ENCODE results near the gene TRPV6.

TRPV6 gene

DNA sequence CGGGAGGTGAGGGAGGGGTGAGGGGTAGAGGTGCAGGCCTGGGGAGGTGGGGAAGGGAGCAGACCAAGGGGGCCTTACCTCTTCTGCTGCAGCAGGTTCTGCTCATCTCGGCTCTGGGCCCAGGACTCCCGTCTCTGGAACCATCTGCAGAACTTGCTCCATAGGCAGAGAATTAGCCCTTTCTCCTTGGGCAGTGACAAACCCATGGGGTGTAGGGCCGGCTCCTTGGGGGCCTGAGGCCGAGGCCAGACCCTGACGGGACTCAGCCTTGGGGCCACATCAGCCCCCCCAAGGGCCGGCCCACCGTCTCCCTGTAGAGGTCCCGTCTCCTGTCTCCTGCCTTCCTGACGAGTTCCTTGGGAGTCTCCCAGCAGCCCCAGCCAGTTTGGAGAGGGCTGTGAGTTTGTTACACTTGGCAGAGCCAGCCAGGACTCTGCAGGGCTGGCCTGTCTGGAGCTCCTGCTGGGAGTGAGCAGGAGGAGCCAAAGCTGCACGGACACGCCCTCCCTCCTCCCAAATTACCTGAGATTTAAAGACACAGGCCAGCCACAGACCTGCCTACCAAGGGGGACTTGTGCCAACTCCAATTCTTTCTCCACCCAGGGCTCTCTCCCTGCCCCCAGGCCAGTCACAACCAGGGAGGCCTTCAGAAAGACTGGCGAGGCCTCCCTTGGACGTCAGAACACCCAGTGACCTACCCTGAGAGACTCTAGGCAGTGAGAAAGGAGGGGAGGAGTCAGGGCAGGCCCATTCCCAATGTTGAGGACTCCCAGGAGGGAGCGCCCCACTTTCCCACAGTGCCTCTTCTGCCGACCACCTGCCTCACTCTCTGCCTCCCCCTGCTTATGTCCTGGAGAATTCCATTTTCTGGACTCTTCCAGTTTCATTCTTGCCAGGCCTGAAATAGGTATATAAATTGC is at the start of gene TRPV6:
Gene TRPV6 (minus strand): TSS at position 435 of the 920 bp plus-strand sequence.
- in situ Hi-C loops (cut with MboI; ENCODE audit: low sequenced_read_pairs): no loop called here

- in situ Hi-C loops (cut with MboI; ENCODE audit: low sequenced_read_pairs): no loop called here
Observed at GRCh38 chr7:142934056-142934455, 48.5 kb upstream of the TRPV6 start.

DNA sequence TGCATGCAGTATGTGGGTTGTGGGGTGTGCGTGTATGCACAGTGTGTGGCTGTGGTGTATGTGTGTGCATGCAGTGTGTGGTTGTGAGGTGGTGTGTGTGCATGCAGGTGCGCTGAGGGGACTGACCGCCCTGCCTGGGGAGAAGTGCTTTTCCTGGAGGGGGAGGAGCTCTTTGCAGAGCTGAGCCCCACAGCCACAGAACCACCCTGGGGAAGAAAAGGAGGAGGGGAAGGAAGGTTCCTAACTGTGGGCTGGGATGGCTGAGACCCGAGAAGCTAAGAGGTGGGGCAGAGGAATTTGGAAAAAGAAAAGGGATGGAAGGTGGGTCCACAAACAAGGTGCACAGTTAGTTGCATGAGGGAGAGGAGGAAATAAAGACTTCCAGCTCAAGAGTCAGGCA is 48.1 kb upstream of the TRPV6 start, which contains the start of gene TRPV5:
Gene TRPV5 (minus strand): TSS at position 123 of the 400 bp plus-strand sequence. CDS start 287 bp downstream, outside the sequence.
- in situ Hi-C loops (cut with MboI; ENCODE audit: low sequenced_read_pairs): no loop called here

GRCh38 chr7:142933092-142933475 is 47.5 kb upstream of the TRPV6 start:
- in situ Hi-C loops (cut with MboI; ENCODE audit: low sequenced_read_pairs): no loop called here

DNA sequence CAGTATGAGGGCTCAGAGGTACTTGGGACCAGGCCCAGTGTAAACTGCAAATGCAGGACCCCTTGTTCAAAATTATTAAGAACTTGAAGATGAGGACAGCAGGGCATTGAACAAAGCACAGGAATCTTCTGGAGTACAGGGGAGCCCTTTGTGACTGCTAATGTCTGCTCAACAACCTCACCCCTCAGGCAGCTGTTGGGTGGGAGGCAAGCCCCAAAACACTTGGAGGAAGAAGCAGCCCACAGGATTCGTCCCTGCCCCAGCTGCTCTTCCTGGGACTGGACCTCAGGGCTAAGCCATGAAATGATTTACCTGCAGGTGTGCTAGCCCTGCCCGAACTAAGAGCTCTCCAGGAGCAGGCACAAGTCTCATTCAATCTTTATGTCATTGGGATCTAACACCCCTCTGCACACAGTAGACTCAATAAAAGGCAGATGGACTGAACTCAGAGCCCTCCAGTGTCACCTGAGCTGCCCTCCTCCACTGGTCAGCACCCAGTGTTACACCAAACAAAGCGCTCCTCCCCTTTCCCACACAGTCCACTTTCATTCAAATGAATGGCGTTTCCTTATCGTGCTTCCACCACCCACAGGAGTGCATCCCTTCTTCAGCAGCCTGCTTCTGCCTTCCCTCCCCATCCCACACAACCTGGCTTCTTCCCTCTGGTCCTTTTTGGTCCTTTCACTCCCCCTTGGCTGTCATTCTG is 47.0 kb upstream of the TRPV6 start:
- in situ Hi-C loops (cut with MboI; ENCODE audit: low sequenced_read_pairs): no loop called here

- in situ Hi-C loops (cut with MboI; ENCODE audit: low sequenced_read_pairs): no loop called here
Observed at GRCh38 chr7:142930126-142930730, 44.7 kb upstream of the TRPV6 start.

DNA sequence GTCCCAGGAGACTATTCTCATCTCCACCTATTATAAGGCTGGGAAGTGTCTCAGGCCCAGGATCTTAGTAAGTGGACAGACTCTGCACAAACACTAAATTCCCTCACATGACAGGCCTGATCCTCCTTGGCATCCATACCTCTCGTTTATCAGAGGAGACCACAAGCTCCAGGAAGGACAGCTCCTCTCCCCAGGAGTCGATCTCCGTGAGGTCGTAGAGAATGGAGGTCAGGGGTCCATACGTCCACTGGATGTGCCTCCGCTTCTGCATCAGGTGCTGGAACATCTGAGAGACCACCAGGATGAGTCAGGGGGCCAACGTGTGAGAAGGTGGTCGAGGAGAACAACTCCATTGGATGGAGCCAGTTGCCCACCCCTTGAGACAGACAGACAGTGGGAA is 42.4 kb upstream of the TRPV6 start:
- in situ Hi-C loops (cut with MboI; ENCODE audit: low sequenced_read_pairs): no loop called here

- in situ Hi-C loops (cut with MboI; ENCODE audit: low sequenced_read_pairs): no loop called here
Observed at GRCh38 chr7:142927085-142927745, 41.7 kb upstream of the TRPV6 start.

DNA sequence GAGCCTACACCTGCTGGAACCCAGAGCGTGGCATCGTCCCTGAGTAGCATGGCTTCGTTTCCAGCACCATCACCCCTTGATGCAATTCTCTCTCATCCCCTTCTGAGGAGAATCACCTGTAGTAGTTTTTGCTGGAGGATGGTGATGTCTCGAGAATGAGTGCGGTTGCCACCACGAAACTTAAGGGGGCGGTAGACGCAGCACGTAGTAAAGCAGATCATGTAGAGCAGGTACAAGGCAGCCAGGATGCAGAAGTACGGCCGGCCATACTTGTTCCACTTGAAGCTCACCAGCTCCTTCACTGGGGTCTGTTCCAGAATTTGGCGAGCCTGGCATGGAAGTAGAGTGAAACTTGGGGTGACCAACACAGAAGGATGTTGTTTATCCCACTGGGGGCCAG is 39.9 kb upstream of the TRPV6 start:
- in situ Hi-C loops (cut with MboI; ENCODE audit: low sequenced_read_pairs): no loop called here

- in situ Hi-C loops (cut with MboI; ENCODE audit: low sequenced_read_pairs): no loop called here
Observed at GRCh38 chr7:142923391-142923790, 37.8 kb upstream of the TRPV6 start.

GRCh38 chr7:142919656-142920055 is 34.1 kb upstream of the TRPV6 start:
- in situ Hi-C loops (cut with MboI; ENCODE audit: low sequenced_read_pairs): no loop called here

DNA sequence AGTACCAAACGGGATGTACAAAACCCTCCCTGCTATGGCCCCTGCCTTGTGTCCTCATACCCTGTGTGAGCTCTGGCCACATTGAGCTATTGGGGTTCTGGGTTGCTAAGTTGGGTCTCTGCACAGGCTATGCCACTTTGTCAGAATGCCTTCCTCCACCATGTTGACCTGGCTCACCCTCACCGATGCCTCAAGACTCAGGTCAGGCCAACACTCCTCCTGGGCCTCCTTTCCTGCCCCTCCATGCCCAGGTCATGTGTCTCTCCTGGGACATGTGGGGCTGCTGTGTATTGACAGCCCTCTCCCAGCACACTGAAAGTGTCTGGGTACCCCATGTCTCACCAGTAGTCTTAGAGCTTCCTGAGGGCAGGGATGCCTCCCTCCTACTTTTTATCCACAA is 33.4 kb upstream of the TRPV6 start:
- in situ Hi-C loops (cut with MboI; ENCODE audit: low sequenced_read_pairs): no loop called here

GRCh38 chr7:142917447-142917846 is 31.9 kb upstream of the TRPV6 start:
- in situ Hi-C loops (cut with MboI; ENCODE audit: low sequenced_read_pairs): no loop called here

GRCh38 chr7:142916508-142916907 is 31.0 kb upstream of the TRPV6 start:
- in situ Hi-C loops (cut with MboI; ENCODE audit: low sequenced_read_pairs): no loop called here

DNA sequence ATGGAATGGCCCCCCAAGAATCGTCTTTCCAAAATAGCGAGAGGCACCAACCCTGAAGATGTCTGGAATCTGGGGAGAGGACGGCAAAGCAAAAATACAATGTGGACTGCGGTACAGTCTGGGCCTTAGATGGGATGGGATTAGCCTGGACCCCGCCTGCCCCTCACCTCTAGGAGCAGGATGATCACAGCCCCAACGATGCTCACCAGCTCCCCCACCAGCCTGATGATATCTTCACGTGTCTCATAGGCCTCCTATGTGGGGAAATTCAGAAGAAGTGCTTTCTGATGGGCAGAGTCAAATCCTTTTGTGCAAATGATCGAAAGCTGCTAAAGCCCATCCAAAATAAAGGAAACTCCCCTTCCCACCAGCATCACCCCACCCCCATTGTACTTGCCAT is 29.8 kb upstream of the TRPV6 start:
- in situ Hi-C loops (cut with MboI; ENCODE audit: low sequenced_read_pairs): no loop called here

- in situ Hi-C loops (cut with MboI; ENCODE audit: low sequenced_read_pairs): no loop called here
Observed at GRCh38 chr7:142914121-142914520, 28.6 kb upstream of the TRPV6 start.

DNA sequence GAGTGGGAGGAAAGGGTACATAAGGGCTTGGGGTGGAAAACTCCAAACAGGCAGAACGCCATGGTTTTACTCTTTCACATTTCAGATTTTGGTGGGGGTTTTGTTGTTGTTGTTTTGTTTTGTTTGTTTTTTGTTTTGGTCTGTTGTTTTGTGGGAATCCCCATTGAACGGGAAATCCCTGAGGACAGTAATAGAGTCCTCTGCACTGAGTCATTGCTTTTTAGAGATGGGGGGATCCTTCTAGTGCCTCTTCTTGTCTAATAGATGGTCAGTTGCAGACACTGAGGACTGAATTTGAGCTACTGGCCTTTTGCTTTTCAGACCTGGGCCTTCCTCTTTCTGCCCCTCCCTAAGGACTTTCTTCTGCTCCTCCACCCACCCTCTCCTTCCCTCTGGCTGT is 28.0 kb upstream of the TRPV6 start:
- in situ Hi-C loops (cut with MboI; ENCODE audit: low sequenced_read_pairs): no loop called here

DNA sequence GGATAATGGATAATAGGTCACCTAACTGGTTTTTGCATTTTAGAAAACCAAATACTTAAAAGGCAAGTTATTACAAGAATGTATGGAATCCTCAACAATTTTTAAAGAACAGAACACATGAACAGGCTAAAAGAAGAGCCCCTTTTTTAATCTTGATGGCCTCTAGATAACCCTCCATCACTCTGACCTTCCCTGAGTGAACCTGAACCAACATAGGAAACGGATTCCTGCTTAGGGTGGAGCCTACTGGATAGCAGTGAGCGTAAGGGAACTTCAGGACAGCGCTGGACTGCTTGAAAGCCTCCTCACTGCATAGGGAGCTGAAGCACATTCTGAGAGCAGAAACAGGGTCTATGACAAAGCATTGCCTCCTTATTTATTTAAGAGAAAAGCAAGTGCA is 27.5 kb upstream of the TRPV6 start:
- in situ Hi-C loops (cut with MboI; ENCODE audit: low sequenced_read_pairs): no loop called here

DNA sequence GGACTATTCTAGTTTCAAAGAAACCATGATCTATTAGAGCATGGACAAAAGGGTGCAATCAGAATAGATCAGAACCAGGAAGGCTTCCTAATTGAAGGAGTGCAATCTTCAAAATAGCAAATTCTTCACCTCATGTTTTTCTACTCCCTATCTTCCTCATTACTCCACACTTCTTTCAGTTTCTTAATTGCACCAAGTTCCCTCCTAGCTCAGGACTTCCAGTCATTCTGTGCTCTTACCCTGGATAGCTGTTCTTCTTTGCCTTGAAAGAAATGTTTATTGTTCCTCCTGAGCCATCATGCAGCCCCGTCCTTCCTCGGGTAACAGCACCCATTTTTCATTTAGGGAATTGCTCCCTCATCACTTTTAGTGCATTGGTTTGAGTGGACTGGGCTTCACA is 24.9 kb upstream of the TRPV6 start:
- in situ Hi-C loops (cut with MboI; ENCODE audit: low sequenced_read_pairs): no loop called here

GRCh38 chr7:142910031-142910433 is 24.5 kb upstream of the TRPV6 start:
- in situ Hi-C loops (cut with MboI; ENCODE audit: low sequenced_read_pairs): no loop called here
